ENCODE results near the gene LRIG3.

LRIG3 gene

GRCh38 chr12:58923781-58924180 is 3.5 kb upstream of the LRIG3 start:
- TF ChIP-seq CTCF (IDR thresholded peaks at IDR 0.05; ENCODE audit: low read length, missing control alignments): no peak
- H3K4me3 ChIP-seq (replicated peaks; ENCODE audit: low read depth, low read length): no peak overlapping the region
- DNase-seq (ENCODE audit: low read depth): no peak

GRCh38 chr12:58922849-58923248 is 2.5 kb upstream of the LRIG3 start:
- H3K4me3 ChIP-seq (replicated peaks; ENCODE audit: low read depth, low read length): no peak overlapping the region
- no peak for TF ChIP-seq CTCF (IDR thresholded peaks at IDR 0.05; ENCODE audit: low read length, missing control alignments)
- DNase-seq (ENCODE audit: low read depth): peak; percentile 77

- TF ChIP-seq CTCF (IDR thresholded peaks at IDR 0.05; ENCODE audit: low read length, missing control alignments): no peak
- H3K4me3 ChIP-seq (replicated peaks; ENCODE audit: low read depth, low read length): peak overlapping the region; percentile 76
- no peak for DNase-seq (ENCODE audit: low read depth)
Observed at GRCh38 chr12:58920961-58921861, 907 bp upstream of the LRIG3 start.

- H3K4me3 ChIP-seq (replicated peaks; ENCODE audit: low read depth, low read length): peak overlapping the region; percentile 76
- TF ChIP-seq CTCF (IDR thresholded peaks at IDR 0.05; ENCODE audit: low read length, missing control alignments): no peak
- DNase-seq (ENCODE audit: low read depth): peak; percentile 54
Observed at GRCh38 chr12:58919231-58920101, 838 bp downstream of the LRIG3 start.

- no peak for TF ChIP-seq CTCF (IDR thresholded peaks at IDR 0.05; ENCODE audit: low read length, missing control alignments)
- H3K4me3 ChIP-seq (replicated peaks; ENCODE audit: low read depth, low read length): peak overlapping the region; percentile 76
- no peak for DNase-seq (ENCODE audit: low read depth)
Observed at GRCh38 chr12:58918469-58918844, 1.8 kb downstream of the LRIG3 start.

- peak overlapping the region; percentile 76 for H3K4me3 ChIP-seq (replicated peaks; ENCODE audit: low read depth, low read length)
- no peak for DNase-seq (ENCODE audit: low read depth)
- TF ChIP-seq CTCF (IDR thresholded peaks at IDR 0.05; ENCODE audit: low read length, missing control alignments): no peak
Observed at GRCh38 chr12:58917699-58918468, 2.4 kb downstream of the LRIG3 start.

All from fibroblast of pulmonary artery (primary cell).